ENCODE data around the gene TBC1D4. TPM values are rescaled to one million over a fixed set of nuclear protein-coding genes. Genes with fewer than 3 reads are reported as not detected.
A peak's percentile ranks its signal among the peaks of the same experiment; 100 is the strongest.

TBC1D4 gene
- total RNA-seq, 2 donors from 2014 or later, result 16.7 to 27.9 TPM

DNA sequence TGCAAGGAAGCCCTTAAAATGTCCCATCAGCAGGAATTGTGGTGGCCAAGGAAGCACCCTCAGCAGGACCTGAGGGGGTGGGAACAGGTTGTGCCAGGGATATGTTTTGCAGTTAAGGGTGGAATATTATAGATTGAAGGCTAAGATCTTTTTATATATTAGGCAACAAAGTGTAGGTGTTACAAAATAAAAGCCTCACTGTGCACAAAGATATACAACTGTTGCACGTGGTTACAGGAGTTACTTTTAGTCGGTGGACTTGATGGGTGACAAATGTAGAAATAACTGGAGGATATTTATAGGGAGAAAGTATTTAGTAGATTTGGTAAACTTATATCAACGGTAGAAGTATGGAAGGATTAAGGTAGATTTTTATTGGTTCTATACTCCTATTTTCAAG, 35.1 kb downstream of the TBC1D4 start:
- Histone ChIP-seq H3K9ac (ENCODE audit: low read depth in 2 of 2, low read length in 2 of 2) (no peak overlapping the region), H3K9me3 (no peaks in the 10 kb centered on the region), H3K4me3 (no peak overlapping the region), H3K27ac (no peak overlapping the region), H3K36me3 (no peaks in the 10 kb centered on the region), H3K4me1 (no peaks in the 10 kb centered on the region), H3K27me3 (no peaks in the 10 kb centered on the region)
- intact Hi-C loops (cut with DNase I), result no loop called here
- TF ChIP-seq, protein P1, sequence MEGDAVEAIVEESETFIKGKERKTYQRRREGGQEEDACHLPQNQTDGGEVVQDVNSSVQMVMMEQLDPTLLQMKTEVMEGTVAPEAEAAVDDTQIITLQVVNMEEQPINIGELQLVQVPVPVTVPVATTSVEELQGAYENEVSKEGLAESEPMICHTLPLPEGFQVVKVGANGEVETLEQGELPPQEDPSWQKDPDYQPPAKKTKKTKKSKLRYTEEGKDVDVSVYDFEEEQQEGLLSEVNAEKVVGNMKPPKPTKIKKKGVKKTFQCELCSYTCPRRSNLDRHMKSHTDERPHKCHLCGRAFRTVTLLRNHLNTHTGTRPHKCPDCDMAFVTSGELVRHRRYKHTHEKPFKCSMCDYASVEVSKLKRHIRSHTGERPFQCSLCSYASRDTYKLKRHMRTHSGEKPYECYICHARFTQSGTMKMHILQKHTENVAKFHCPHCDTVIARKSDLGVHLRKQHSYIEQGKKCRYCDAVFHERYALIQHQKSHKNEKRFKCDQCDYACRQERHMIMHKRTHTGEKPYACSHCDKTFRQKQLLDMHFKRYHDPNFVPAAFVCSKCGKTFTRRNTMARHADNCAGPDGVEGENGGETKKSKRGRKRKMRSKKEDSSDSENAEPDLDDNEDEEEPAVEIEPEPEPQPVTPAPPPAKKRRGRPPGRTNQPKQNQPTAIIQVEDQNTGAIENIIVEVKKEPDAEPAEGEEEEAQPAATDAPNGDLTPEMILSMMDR (IDR thresholded peaks at IDR 0.05), result no peak
- DNase-seq, result no peak

DNA sequence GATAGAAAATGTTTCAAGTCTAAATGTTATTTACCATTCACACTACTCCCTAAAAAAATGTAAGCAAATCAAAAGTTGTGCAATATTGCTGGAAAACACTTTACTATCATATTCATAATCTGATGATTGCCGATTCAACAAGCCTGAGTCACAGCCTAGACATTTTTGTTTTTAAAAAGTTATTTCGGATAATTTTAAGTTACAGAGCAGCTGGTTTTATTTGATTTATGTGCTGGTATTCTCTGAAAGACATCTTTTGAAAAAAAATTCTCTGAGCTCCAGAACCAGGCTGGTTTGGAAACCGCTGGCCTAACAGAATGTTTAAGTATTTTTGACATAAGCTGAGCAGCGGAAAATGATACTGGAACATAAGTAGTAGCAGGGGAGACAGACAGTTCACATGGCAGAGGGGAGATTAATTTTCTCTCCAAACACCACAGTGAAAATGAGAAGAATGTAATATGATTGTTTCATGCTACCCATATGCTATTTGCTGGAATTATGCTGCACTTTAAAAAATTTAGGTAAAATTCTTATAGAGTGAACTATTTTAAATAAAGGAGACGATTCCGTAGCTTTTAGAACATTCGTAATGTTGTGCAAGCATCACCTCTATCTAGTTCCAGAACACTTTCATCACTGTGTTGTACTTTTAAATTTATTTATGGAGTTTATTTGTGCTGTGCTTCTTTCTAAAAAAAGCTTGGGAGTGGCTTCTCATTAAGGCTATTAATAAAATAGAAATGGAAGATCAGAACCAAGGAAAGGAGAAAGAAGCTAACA, 36.1 kb downstream of the TBC1D4 start:
- Histone ChIP-seq H3K27ac (no peak overlapping the region), H3K9ac (ENCODE audit: low read depth in 2 of 2, low read length in 2 of 2) (no peak overlapping the region), H3K4me3 (no peak overlapping the region), H3K9me3 (no peaks in the 10 kb centered on the region), H3K36me3 (no peaks in the 10 kb centered on the region), H3K27me3 (no peaks in the 10 kb centered on the region), H3K4me1 (no peaks in the 10 kb centered on the region)
- TF ChIP-seq, protein P1 (IDR thresholded peaks at IDR 0.05), result no peak
- intact Hi-C loops (cut with DNase I), result no loop called here
- DNase-seq, result no peak

DNA sequence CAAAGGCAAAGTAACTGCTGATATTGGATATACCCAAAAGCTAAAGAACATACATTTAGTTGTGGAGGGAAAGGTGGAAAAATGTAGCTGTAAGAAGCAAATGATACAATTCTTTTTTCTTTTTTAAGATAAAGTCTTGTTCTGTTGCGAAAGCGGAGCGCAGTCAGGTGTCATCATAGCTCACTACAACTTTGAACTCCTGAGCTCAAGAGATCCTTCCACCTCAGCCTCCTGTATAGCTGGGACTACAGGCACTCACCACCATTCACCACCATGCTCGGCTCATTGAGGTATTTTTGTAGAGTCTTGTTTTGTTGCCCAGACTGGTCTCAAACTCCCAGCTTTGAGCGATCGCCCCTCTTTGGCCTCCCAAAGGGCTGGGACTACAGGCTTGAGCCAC, 38.0 kb downstream of the TBC1D4 start:
- intact Hi-C loops (cut with DNase I), result no loop called here
- Histone ChIP-seq H3K36me3 (no peaks in the 10 kb centered on the region), H3K4me1 (no peaks in the 10 kb centered on the region), H3K9me3 (no peaks in the 10 kb centered on the region), H3K27ac (no peak overlapping the region), H3K4me3 (no peak overlapping the region), H3K27me3 (no peaks in the 10 kb centered on the region), H3K9ac (ENCODE audit: low read depth in 2 of 2, low read length in 2 of 2) (no peak overlapping the region)
- DNase-seq, result no peak
- TF ChIP-seq, protein P1 (IDR thresholded peaks at IDR 0.05), result no peak

DNA sequence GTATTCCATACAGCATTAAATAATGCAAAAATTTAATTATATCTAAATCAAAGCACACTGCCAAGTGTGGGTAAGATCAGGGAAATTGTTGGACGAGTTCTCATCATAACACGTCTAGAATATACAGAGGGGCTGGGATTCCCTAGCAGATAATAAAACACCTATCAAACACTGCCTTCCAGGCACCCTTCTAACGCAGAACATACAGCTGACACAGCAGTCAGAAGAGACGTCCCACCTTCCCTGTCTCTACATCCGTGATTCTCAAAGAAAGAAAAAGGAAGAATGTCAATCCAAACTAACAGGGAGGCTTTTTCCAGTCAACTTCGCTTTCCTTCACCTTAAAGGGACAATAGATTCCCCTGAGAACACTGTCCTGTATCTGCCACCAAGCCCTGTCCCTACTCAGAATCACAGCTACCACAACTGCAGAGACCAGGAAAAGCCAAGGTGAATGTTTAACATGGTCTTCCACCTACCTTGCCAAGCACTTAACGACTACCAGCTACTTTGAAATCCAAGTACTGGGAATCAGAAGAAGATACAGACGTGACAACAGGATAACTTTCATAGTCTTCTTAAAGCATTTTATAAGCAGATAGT, 38.5 kb downstream of the TBC1D4 start:
- TF ChIP-seq, protein P1 (IDR thresholded peaks at IDR 0.05), result no peak
- Histone ChIP-seq H3K4me1 (no peaks in the 10 kb centered on the region), H3K4me3 (no peak overlapping the region), H3K27ac (peak overlapping the region; percentile 51), H3K27me3 (no peaks in the 10 kb centered on the region), H3K36me3 (no peaks in the 10 kb centered on the region), H3K9ac (ENCODE audit: low read depth in 2 of 2, low read length in 2 of 2) (peak overlapping the region in 1 of 2 donors; percentile 19), H3K9me3 (no peaks in the 10 kb centered on the region)
- intact Hi-C loops (cut with DNase I), result no loop called here
- DNase-seq, result peak; percentile 40

DNA sequence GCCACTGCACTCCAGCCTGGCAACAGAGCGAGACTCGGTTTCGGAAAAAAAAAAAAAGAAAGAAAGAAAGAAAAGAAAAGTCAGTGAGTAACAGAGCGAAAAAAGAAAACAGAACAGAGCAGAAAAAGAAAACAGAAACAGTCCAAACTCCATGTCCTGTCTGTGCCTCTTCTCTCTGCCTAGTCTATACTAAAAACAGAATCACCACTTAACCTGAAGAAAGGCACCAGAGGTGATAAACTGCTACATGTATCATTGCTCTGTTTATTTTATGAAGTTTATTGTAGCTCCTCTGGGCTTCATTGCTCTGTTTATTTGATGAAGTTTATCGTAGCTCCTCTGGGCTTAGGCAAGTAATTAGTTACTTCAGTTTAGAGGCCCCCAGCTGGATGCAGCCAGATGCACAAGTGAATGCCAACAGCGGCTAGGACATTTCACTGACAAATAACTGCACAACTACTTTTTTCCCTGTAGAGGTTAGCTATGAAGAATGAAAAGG, 39.2 kb downstream of the TBC1D4 start:
- intact Hi-C loops (cut with DNase I), result no loop called here
- DNase-seq, result peak; percentile 29
- H3K27ac ChIP-seq, result peak overlapping the region; percentile 51
- H3K4me3 ChIP-seq, result no peak overlapping the region
- no peaks in the 10 kb centered on the region for H3K36me3 ChIP-seq
- no peaks in the 10 kb centered on the region for H3K4me1 ChIP-seq
- no peak overlapping the region for H3K9ac ChIP-seq (ENCODE audit: low read depth in 2 of 2, low read length in 2 of 2)
- no peaks in the 10 kb centered on the region for H3K9me3 ChIP-seq
- TF ChIP-seq, protein P1 (IDR thresholded peaks at IDR 0.05), result no peak
- H3K27me3 ChIP-seq, result no peaks in the 10 kb centered on the region

Measured in colonic mucosa (tissue), 4 donors.